Left colon (tissue), 2 donors: ENCODE results near the gene PLEKHO2. TPM values are rescaled to one million over a fixed set of nuclear protein-coding genes. Genes with fewer than 3 reads are reported as not detected.

Experiments
- ATAC-seq: fragments of 200-7000 bp; cut with Tn5 transposase; one replicate; pipeline ENCODE4 v1.9.1; 2020; ENCODE audit warnings: mild to moderate bottlenecking, moderate library complexity
- DNase-seq, 2 donors: peaks; one replicate each; pipeline ENCODE4 v3.0.0-alpha.2; 2020
- intact Hi-C, 2 donors: fragments of 100-400 bp; cut with DNase I in 1 of 2; cut with micrococcal nuclease in 1 of 2; formaldehyde crosslinking; loops; one replicate each; pipeline versions ENCODE4 v1.11.2 to v1.14.0; 2022; cut with DNase I, micrococcal nuclease
- total RNA-seq, 2 donors: library from RNA; stranded (reverse); fragmentation: NEBNext Ultra II Directional; extraction: Animal tissue kit (Norgen Biotek cat#: 25700); gene quantifications; one replicate each; pipeline ENCODE4 v1.2.1, GENCODE V29; 2021
- donor health status: DM: no; HTN: no; CAD: no.
- donor health status: DM: yes; HTN: yes; CAD: no.

The PLEKHO2 gene
- total RNA-seq, 2 donors from 2014 or later: 4.6 to 10.7 TPM

- no peak for DNase-seq
- intact Hi-C loops: loop anchor here in 1 of 2 donors (10.0 kb wide), 1 partner anchor 167 kb away; no protein-coding TSS in a partner anchor
- ATAC-seq: no peak
Measured at GRCh38 chr15:64901914-64902313, 60.2 kb downstream of the PLEKHO2 start.

GRCh38 chr15:64902863-64903262 is 61.1 kb downstream of the PLEKHO2 start:
- intact Hi-C loops: loop anchor here in 1 of 2 donors (10.0 kb wide), 1 partner anchor 168 kb away; no protein-coding TSS in a partner anchor
- no peak for DNase-seq
- no peak for ATAC-seq

GRCh38 chr15:64903326-64903950 is 61.7 kb downstream of the PLEKHO2 start:
- intact Hi-C loops: loop anchor here in 1 of 2 donors (10.0 kb wide), 1 partner anchor 169 kb away; no protein-coding TSS in a partner anchor
- ATAC-seq: no peak
- DNase-seq: no peak

GRCh38 chr15:64904189-64904588 is 62.5 kb downstream of the PLEKHO2 start:
- ATAC-seq (no peak), DNase-seq (no peak)
- intact Hi-C loops: loop anchor here in 1 of 2 donors (10.0 kb wide), 1 partner anchor 169 kb away; no protein-coding TSS in a partner anchor

GRCh38 chr15:64905119-64905831 is 63.6 kb downstream of the PLEKHO2 start:
- ATAC-seq (peak; percentile 81), DNase-seq (peak; percentile 61 to 83)
- intact Hi-C loops: loop anchor here in 1 of 2 donors (10.0 kb wide), 1 partner anchor 170 kb away; no protein-coding TSS in a partner anchor

GRCh38 chr15:64905941-64906340 is 64.2 kb downstream of the PLEKHO2 start:
- DNase-seq: no peak
- no peak for ATAC-seq
- intact Hi-C loops: loop anchor here in 1 of 2 donors (10.0 kb wide), 1 partner anchor 171 kb away; no protein-coding TSS in a partner anchor

- ATAC-seq: no peak
- no peak for DNase-seq
- intact Hi-C loops: loop anchor here in 1 of 2 donors (10.0 kb wide), 1 partner anchor 172 kb away; no protein-coding TSS in a partner anchor
Measured at GRCh38 chr15:64906402-64906801, 64.7 kb downstream of the PLEKHO2 start.

GRCh38 chr15:64907991-64908390 is 66.3 kb downstream of the PLEKHO2 start:
- intact Hi-C loops: loop anchor here in 1 of 2 donors (10.0 kb wide), 1 partner anchor 173 kb away; no protein-coding TSS in a partner anchor
- ATAC-seq: no peak
- no peak for DNase-seq

- ATAC-seq: no peak
- no peak for DNase-seq
- intact Hi-C loops: loop anchor here in 1 of 2 donors (10.0 kb wide), 1 partner anchor 175 kb away; no protein-coding TSS in a partner anchor
Measured at GRCh38 chr15:64909546-64909945, 67.8 kb downstream of the PLEKHO2 start.

- intact Hi-C loops: no loop called here
- peak; percentile 88 for ATAC-seq
- peak; percentile 57 to 58 for DNase-seq
Measured at GRCh38 chr15:64911311-64912186, 69.8 kb downstream of the PLEKHO2 start, which contains the start of gene ANKDD1A. ANKDD1A (plus strand) TSS chr15:64911902; CDS start chr15:64911931, 29 bp downstream.

- ATAC-seq (no peak), DNase-seq (no peak)
- intact Hi-C loops: no loop called here
Measured at GRCh38 chr15:64912379-64913325, 70.9 kb downstream of the PLEKHO2 start.

- intact Hi-C loops: no loop called here
- ATAC-seq: no peak
- no peak for DNase-seq
Measured at GRCh38 chr15:64915518-64916227, 74.0 kb downstream of the PLEKHO2 start.

GRCh38 chr15:64916365-64916764 is 74.7 kb downstream of the PLEKHO2 start:
- DNase-seq (no peak), ATAC-seq (no peak)
- intact Hi-C loops: no loop called here

- DNase-seq (no peak), ATAC-seq (no peak)
- intact Hi-C loops: no loop called here
Measured at GRCh38 chr15:64917211-64917610, 75.5 kb downstream of the PLEKHO2 start.
